ENCODE measurements around the gene PLCD3. TPM values are rescaled to one million over a fixed set of nuclear protein-coding genes. Genes with fewer than 3 reads are reported as not detected.

Gene PLCD3
- total and polyA plus RNA-seq, 10 of the 15 experiments (the other 5 are each of a cell fraction or from before 2014, with no cell fraction given), result 0.02 to 1.6 (median 0.44) TPM

DNA sequence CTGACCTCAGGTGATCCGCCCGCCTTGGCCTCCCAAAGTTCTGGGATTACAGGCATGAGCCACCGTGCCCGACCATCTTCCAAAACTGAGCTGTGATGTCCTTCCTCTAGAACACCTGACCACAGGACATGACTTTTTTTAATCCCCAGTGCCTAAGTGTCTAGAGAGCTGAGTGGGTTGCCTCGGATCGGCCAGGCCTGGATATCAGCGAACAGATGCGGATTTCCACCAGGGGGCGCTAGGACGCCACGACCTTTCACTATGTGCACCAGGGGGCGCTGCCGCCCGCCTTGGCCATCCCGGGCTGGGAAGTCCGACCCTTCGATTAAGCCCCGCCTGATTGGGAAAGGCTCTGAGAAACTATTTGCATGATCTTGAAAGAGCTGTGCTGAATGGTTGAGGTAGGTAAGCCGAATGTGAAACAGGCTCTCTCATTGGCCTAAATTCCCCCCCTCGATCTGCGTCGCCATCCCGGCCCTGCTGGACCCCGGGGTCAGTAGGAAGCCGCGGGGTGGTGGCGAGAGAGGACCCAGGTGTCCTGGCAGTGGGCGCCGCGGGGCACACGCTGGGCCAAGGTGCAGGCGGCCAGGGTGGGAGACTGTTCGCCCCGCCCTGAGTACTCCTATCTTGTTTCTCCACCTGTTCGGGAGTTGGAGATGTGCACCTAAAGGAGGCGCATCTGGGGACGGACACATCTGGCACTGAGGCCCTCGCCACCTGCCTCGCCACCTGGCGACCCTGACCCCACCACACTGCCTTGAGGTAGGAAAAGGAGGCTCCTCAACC, 3.1 kb upstream of the PLCD3 start, which contains the start of gene ACBD4 (continued):
- TF ChIP-seq, protein P1, sequence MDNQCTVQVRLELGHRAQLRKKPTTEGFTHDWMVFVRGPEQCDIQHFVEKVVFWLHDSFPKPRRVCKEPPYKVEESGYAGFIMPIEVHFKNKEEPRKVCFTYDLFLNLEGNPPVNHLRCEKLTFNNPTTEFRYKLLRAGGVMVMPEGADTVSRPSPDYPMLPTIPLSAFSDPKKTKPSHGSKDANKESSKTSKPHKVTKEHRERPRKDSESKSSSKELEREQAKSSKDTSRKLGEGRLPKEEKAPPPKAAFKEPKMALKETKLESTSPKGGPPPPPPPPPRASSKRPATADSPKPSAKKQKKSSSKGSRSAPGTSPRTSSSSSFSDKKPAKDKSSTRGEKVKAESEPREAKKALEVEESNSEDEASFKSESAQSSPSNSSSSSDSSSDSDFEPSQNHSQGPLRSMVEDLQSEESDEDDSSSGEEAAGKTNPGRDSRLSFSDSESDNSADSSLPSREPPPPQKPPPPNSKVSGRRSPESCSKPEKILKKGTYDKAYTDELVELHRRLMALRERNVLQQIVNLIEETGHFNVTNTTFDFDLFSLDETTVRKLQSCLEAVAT (IDR thresholded peaks at IDR 0.05), result no peak
- TF ChIP-seq SREBF2 (IDR thresholded peaks at IDR 0.05; ENCODE audit: low read length) (peak; percentile 83), ZNF24 (IDR thresholded peaks at IDR 0.05) (peak; percentile 31; the same call in 1 of the 2 replicates), CREM (IDR thresholded peaks at IDR 0.05; ENCODE audit: low read depth) (peak; percentile 69), MEF2A (IDR thresholded peaks at IDR 0.05; ENCODE audit: insufficient read depth, low read depth, low read length) (peak; percentile 73), NBN (IDR thresholded peaks at IDR 0.05) (peak; percentile 84), CHD2 (IDR thresholded peaks at IDR 0.05; ENCODE audit: borderline replicate concordance, low read depth, low read length) (peak; percentile 61; the same call in 1 of the 2 replicates), ZNF217 (IDR thresholded peaks at IDR 0.05) (no peak), E4F1 (IDR thresholded peaks at IDR 0.05; ENCODE audit: borderline replicate concordance, partially characterized antibody) (no peak), ELK1 (IDR thresholded peaks at IDR 0.05; ENCODE audit: low read depth, low read length) (no peak), HDAC2 (IDR thresholded peaks at IDR 0.05) (no peak), RCOR1 (conservative IDR thresholded peaks at IDR 0.05; ENCODE audit: low read depth, low read length) (no peak), TCF7 (IDR thresholded peaks at IDR 0.05; ENCODE audit: borderline replicate concordance) (no peak), ZNF384 (IDR thresholded peaks at IDR 0.05; ENCODE audit: borderline replicate concordance, low read depth, low read length) (no peak), DPF2 (IDR thresholded peaks at IDR 0.05) (no peak), ATF3 (IDR thresholded peaks at IDR 0.05; ENCODE audit: borderline replicate concordance, extremely low read depth, low read depth, low read length) (peak; percentile 81; the same call in 1 of the 2 replicates), BMI1 (IDR thresholded peaks at IDR 0.05; ENCODE audit: borderline replicate concordance) (no peak), NKRF (conservative IDR thresholded peaks at IDR 0.05) (peak; percentile 48; the same call in 1 of the 2 replicates), RAD51 (IDR thresholded peaks at IDR 0.05) (no peak)
